ENCODE measurements around the gene CAPN2. TPM values are rescaled to one million over a fixed set of nuclear protein-coding genes. Genes with fewer than 3 reads are reported as not detected.

The CAPN2 gene
- total and polyA plus RNA-seq, 10 donors, result 20.5 to 106 (median 82.0) TPM

GRCh38 chr1:223695941-223696340 lies 16.4 kb upstream of the CAPN2 start:
- intact Hi-C loops (cut with DNase I; ENCODE audit: low total_unique reads), result no loop called here

GRCh38 chr1:223700388-223700918 lies 11.9 kb upstream of the CAPN2 start:
- Histone ChIP-seq H3K9me3 (no peaks in the 10 kb centered on the region), H3K4me3 (no peak overlapping the region), H3K27ac (peak overlapping the region in 5 of 8 donors; percentile 16 to 54 (median 51)), H3K27me3 (replicated peaks in 1 of 7) (no peaks in the 10 kb centered on the region), H3K4me1 (peaks cover 0 to 23% (median 14%) of the 10 kb centered on the region in 6 donors), H3K36me3 (no peaks in the 10 kb centered on the region)
- intact Hi-C loops (cut with DNase I; ENCODE audit: low total_unique reads), result no loop called here
- DNase-seq, result no peak
- no peak for TF ChIP-seq POLR2A (IDR thresholded peaks at IDR 0.05)
- TF ChIP-seq POLR2AphosphoS5 (IDR thresholded peaks at IDR 0.05), result no peak
- no peak for TF ChIP-seq CTCF (IDR thresholded peaks at IDR 0.05 in 8 of 11, conservative IDR thresholded peaks at IDR 0.05 in 3 of 11)
- 70 to 80% (median 73%) methylated on average over 5 of the region's 5 CpGs for WGBS, 5 donors

More at GRCh38 chr1:223695941-223696340, 16.4 kb upstream of the CAPN2 start:
- TF ChIP-seq POLR2AphosphoS5 (IDR thresholded peaks at IDR 0.05), result no peak
- Histone ChIP-seq H3K4me1 (peaks cover 0 to 9% (median 5%) of the 10 kb centered on the region in 6 donors), H3K36me3 (no peaks in the 10 kb centered on the region), H3K9me3 (no peaks in the 10 kb centered on the region), H3K27me3 (replicated peaks in 1 of 7) (no peaks in the 10 kb centered on the region), H3K4me3 (no peak overlapping the region), H3K27ac (no peak overlapping the region)
- no peak for DNase-seq
- 44 to 67% (median 51%) methylated on average over 5 of the region's 5 CpGs for WGBS, 5 donors

- no peaks in the 10 kb centered on the region for H3K27me3 ChIP-seq (replicated peaks in 1 of 7)
- no peak for DNase-seq
- H3K9me3 ChIP-seq, result no peaks in the 10 kb centered on the region
- peak overlapping the region in 7 of 8 donors; percentile 29 to 54 (median 43) for H3K27ac ChIP-seq
- H3K36me3 ChIP-seq, result no peaks in the 10 kb centered on the region
- WGBS, 5 donors, result 71 to 82% (median 74%) methylated on average over 6 to 8 of the region's 8 CpGs
- intact Hi-C loops (cut with DNase I; ENCODE audit: low total_unique reads), result no loop called here
- no peak overlapping the region for H3K4me3 ChIP-seq
- TF ChIP-seq POLR2A (IDR thresholded peaks at IDR 0.05), result no peak
- TF ChIP-seq CTCF (IDR thresholded peaks at IDR 0.05 in 8 of 11, conservative IDR thresholded peaks at IDR 0.05 in 3 of 11), result no peak
- peak in 2 of 3 donors; percentile 66 to 71 for TF ChIP-seq POLR2AphosphoS5 (IDR thresholded peaks at IDR 0.05)
- H3K4me1 ChIP-seq, result peaks cover 0 to 29% (median 14%) of the 10 kb centered on the region in 6 donors
Measured at GRCh38 chr1:223700942-223701637, 11.2 kb upstream of the CAPN2 start.

GRCh38 chr1:223702735-223703667 lies 9.3 kb upstream of the CAPN2 start:
- no peak for DNase-seq
- Histone ChIP-seq H3K27me3 (replicated peaks in 1 of 7) (no peaks in the 10 kb centered on the region), H3K4me3 (no peak overlapping the region), H3K9me3 (no peaks in the 10 kb centered on the region), H3K27ac (no peak overlapping the region), H3K36me3 (no peaks in the 10 kb centered on the region), H3K4me1 (peaks cover 4 to 46% (median 19%) of the 10 kb centered on the region in 6 donors)
- 84 to 95% (median 92%) methylated on average over 4 of the region's 4 CpGs for WGBS, 5 donors
- intact Hi-C loops (cut with DNase I; ENCODE audit: low total_unique reads), result no loop called here
- TF ChIP-seq CTCF (IDR thresholded peaks at IDR 0.05 in 8 of 11, conservative IDR thresholded peaks at IDR 0.05 in 3 of 11) (no peak), POLR2A (IDR thresholded peaks at IDR 0.05) (no peak), POLR2AphosphoS5 (IDR thresholded peaks at IDR 0.05) (no peak)

Data from spleen (tissue), 11 donors.